BE2C (cell line): ENCODE measurements around the gene EEF2K.

ENCODE experiments used
- DNase-seq: peaks from one replicate; pipeline ENCODE4 v3.0.0-alpha.2; 2020
- H3K27me3 ChIP-seq: fragments of 250-450 bp; sonication (Bioruptor Pico); 2 replicates; pipeline ENCODE4 v1.5.1; 2020; ENCODE audit warnings: mild to moderate bottlenecking
- H3K36me3 ChIP-seq: fragments of 250-450 bp; sonication (Bioruptor Pico); 2 replicates; pipeline ENCODE4 v1.5.1; 2020; ENCODE audit warnings: mild to moderate bottlenecking
- H3K4me1 ChIP-seq: fragments of 250-450 bp; sonication (Bioruptor Pico); 2 replicates; pipeline ENCODE4 v1.5.1; 2020
- H3K4me3 ChIP-seq: 2 replicates; pipeline ENCODE4 v1.5.1; 2011; ENCODE audit warnings: low read depth, low read length
- H3K9me3 ChIP-seq: fragments of 250-450 bp; sonication (Bioruptor Pico); 2 replicates; pipeline ENCODE4 v1.5.1; 2020
- TF ChIP-seq, protein P1 (sequence below): IDR thresholded peaks from 2 replicates; pipeline ENCODE4 v1.5.1; 2012; ENCODE audit warnings: mild to moderate bottlenecking, low read depth, low read length

Gene EEF2K

DNA sequence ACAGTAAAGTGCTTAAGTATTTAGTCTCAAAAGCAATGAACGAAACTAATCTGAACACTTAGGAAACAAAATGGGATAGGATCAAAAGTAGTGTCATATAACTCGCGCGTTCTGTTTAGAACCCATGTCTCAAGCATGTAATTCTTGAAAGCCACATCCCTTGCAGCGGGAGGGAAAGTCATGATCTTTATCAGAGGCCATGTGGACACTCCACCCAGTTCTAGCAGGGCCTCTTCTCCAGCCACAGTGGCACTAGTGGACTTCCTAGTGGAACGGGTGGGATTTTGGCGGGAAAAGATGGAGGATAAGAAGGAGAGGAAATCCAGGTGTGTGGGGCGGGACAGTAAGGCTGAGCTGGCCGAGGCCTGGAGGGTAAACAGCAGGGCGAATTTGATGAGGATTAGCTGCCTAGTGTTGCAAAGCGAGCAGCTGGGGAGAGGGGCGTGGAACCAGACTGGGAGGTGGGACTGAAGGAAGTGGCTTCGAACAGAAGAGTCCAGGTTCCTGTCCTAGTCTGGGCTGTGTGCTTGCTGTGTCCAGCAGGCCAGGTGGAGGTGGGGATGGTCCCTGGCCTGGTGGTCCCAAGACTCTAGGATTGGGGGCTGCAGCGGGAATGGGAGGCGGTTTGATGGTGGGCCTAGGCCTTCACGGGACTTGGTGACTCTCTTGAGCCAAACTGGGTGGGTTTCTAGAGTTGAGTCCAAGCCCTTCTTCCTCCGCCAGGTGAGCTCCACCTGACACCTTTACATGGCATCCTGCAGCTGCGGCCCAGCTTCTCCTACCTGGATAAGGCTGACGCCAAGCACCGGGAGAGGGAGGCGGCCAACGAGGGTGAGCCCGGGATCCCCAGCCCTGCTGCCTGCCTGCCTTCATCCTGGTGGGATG lies 107.1 kb downstream of the EEF2K start:
- Histone ChIP-seq H3K27me3 (no peaks in the 10 kb centered on the region), H3K4me3 (no peak overlapping the region), H3K9me3 (no peaks in the 10 kb centered on the region), H3K36me3 (peaks cover 57% of the 10 kb centered on the region), H3K4me1 (no peaks in the 10 kb centered on the region)
- DNase-seq = no peak
- TF ChIP-seq, protein P1, sequence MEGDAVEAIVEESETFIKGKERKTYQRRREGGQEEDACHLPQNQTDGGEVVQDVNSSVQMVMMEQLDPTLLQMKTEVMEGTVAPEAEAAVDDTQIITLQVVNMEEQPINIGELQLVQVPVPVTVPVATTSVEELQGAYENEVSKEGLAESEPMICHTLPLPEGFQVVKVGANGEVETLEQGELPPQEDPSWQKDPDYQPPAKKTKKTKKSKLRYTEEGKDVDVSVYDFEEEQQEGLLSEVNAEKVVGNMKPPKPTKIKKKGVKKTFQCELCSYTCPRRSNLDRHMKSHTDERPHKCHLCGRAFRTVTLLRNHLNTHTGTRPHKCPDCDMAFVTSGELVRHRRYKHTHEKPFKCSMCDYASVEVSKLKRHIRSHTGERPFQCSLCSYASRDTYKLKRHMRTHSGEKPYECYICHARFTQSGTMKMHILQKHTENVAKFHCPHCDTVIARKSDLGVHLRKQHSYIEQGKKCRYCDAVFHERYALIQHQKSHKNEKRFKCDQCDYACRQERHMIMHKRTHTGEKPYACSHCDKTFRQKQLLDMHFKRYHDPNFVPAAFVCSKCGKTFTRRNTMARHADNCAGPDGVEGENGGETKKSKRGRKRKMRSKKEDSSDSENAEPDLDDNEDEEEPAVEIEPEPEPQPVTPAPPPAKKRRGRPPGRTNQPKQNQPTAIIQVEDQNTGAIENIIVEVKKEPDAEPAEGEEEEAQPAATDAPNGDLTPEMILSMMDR = no peak

DNA sequence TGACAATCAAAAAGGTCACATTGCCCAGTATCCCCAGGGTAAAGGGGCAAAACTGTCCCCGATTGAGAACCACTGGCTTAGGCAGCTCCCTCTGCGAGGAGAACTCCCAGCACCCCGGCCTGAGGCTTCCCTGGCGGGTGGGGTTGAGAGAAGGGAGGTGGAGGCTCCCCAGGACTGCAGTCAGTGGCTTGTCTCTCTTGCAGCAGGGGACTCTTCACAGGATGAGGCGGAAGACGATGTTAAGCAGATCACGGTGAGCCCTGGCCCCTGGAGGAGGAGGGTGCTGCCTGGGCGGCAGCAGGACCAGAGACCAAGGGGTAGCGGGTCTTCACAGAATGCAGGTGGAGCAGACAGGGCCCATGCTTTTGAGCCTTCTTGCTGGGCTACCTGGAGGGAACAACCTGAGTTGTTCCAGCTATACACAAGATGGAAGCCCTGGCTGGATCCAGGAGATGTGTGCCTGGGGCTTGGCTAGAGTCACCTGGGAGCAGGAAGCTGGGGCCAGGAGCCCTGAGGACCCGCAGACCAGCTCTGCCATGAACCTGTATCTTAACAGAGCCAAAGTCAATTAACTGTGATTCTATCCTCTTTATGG lies 107.9 kb downstream of the EEF2K start:
- TF ChIP-seq, protein P1 = no peak
- H3K36me3 ChIP-seq = peaks cover 57% of the 10 kb centered on the region
- H3K27me3 ChIP-seq = no peaks in the 10 kb centered on the region
- DNase-seq = no peak
- no peaks in the 10 kb centered on the region for H3K9me3 ChIP-seq
- no peaks in the 10 kb centered on the region for H3K4me1 ChIP-seq
- H3K4me3 ChIP-seq = no peak overlapping the region

DNA sequence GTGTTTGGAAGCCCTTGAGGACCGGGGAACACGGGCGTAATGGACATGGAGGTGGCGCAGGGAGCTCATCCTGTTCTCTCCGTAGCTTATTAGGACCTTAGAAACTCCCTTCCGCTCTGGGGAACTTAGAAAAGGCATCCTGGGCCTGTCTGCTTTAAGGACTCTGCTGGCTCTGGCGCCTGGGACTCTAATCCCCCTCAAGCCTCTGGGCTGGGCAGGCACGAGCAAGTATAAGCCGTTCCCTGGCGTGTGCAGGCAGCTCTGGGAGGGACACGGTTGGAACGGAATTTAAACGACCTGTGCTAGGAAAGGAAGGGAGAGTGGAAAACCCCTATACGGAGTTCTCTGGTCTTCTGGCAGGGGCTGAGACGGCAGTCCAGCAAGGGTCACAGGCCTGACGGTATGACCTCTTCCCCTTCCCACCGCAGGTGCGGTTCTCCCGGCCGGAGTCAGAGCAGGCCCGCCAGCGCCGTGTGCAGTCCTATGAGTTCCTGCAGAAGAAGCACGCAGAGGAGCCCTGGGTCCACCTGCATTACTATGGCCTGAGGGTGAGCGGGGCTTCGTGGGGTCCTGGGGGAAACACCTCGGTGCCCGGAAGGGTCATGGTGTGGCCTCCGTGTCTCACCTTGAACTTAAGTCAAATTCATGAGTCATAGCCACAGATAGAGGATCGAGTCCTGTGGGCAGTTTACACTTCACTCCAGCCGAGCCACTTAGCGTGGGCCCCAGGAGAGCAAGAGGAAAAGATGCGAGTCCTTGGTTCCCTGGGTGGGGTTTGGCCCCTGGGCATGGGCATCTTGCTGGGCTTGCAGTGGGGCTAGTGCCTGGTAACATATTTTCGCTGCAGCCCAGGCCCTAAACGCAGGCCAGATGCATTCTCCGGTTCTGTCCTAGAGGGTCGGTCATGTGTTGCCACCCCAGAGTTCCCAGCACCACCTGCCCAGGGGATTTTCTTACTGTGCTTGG lies 108.9 kb downstream of the EEF2K start:
- Histone ChIP-seq H3K4me3 (no peak overlapping the region), H3K4me1 (no peaks in the 10 kb centered on the region), H3K36me3 (peaks cover 52% of the 10 kb centered on the region), H3K9me3 (no peaks in the 10 kb centered on the region), H3K27me3 (no peaks in the 10 kb centered on the region)
- no peak for DNase-seq
- TF ChIP-seq, protein P1 = no peak

DNA sequence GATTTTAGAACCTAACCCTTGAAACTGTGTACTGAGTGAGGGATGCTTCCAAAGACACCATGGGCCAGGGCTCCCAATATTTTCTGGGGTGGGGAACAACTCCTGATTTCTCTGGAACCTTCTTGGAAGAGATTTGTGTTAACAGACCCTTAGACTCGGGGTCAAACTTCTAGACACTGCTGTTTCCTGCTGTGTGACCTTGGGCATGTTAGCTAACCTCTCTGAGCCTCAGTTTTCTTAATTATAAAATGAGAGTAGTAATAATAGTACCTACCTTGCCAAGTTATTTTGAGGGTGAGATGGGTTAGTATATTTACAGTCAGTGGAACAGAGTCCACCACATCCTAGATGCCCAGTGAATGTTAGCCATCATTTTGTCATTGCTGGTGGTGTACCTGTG lies 109.9 kb downstream of the EEF2K start:
- no peaks in the 10 kb centered on the region for H3K9me3 ChIP-seq
- TF ChIP-seq, protein P1 = no peak
- H3K36me3 ChIP-seq = peaks cover 48% of the 10 kb centered on the region
- H3K4me1 ChIP-seq = no peaks in the 10 kb centered on the region
- no peaks in the 10 kb centered on the region for H3K27me3 ChIP-seq
- no peak for DNase-seq
- H3K4me3 ChIP-seq = no peak overlapping the region

DNA sequence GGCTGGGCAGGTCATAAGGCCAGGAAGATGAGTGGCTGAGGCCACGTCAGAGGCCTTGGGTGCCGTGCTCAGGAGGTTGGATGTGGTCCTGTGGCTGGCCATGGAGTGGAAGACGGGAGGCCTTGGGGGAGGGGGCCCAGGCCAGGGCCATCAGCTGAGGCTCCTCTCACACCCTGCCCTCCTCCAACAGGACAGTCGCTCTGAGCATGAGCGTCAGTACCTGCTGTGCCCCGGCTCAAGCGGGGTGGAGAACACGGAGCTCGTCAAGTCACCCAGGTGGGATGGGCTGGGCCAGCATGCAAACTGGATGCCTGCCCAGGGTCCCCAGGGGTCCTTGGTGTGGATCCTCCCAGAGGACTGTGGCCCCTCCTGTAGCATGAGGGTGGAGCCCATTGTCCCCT lies 110.3 kb downstream of the EEF2K start:
- no peak overlapping the region for H3K4me3 ChIP-seq
- TF ChIP-seq, protein P1 = no peak
- no peaks in the 10 kb centered on the region for H3K4me1 ChIP-seq
- peaks cover 48% of the 10 kb centered on the region for H3K36me3 ChIP-seq
- H3K9me3 ChIP-seq = no peaks in the 10 kb centered on the region
- DNase-seq = no peak
- no peaks in the 10 kb centered on the region for H3K27me3 ChIP-seq
